Parathyroid adenoma (tissue), 2 donors: Measurements from ENCODE around the gene OR5H6.

Experiments used
- H2AFZ ChIP-seq: fragments of 300-600 bp; sonication (generic); one replicate; pipeline ENCODE4 v1.7.0; 2017; ENCODE audit warnings: antibody characterized with exemption, mild to moderate bottlenecking
- H3K27ac ChIP-seq: fragments of 300-600 bp; sonication (generic); one replicate; pipeline ENCODE4 v1.7.0; 2017
- H3K27me3 ChIP-seq: fragments of 300-600 bp; sonication (generic); one replicate; pipeline ENCODE4 v1.7.0; 2017; ENCODE audit warnings: low read length; ENCODE audit not compliant: control insufficient read depth, insufficient read depth
- H3K36me3 ChIP-seq: fragments of 300-600 bp; sonication (generic); one replicate; pipeline ENCODE4 v1.7.0; 2017; ENCODE audit warnings: low read length; ENCODE audit not compliant: control insufficient read depth, insufficient read depth
- H3K4me1 ChIP-seq: fragments of 300-600 bp; sonication (generic); one replicate; pipeline ENCODE4 v1.7.0; 2017; ENCODE audit warnings: control low read depth
- H3K4me2 ChIP-seq: fragments of 300-600 bp; sonication (generic); one replicate; pipeline ENCODE4 v1.7.0; 2017; ENCODE audit warnings: low read length
- H3K4me3 ChIP-seq: fragments of 300-600 bp; sonication (generic); one replicate; pipeline ENCODE4 v1.7.0; 2017; ENCODE audit warnings: low read depth, low read length
- H3K79me2 ChIP-seq: fragments of 300-600 bp; sonication (generic); one replicate; pipeline ENCODE4 v1.7.0; 2017; ENCODE audit warnings: control low read depth
- H3K9ac ChIP-seq: fragments of 300-600 bp; sonication (generic); one replicate; pipeline ENCODE4 v1.7.0; 2017; ENCODE audit warnings: mild to moderate bottlenecking
- H3K9me3 ChIP-seq: fragments of 300-600 bp; sonication (generic); one replicate; pipeline ENCODE4 v1.7.0; 2017; ENCODE audit warnings: low read length; ENCODE audit not compliant: control insufficient read depth
- CTCF ChIP-seq: fragments of 300-600 bp; sonication (generic); IDR thresholded peaks from one replicate; pipeline ENCODE4 v1.7.0; 2017; ENCODE audit warnings: antibody characterized with exemption, mild to moderate bottlenecking
- donor health status: primary hyperparathyroidism.

The OR5H6 gene

GRCh38 chr3:98282205-98282604 is 18.2 kb downstream of the OR5H6 start, which contains the start of gene OR5H2:
OR5H2 (plus strand) TSS chr3:98282505; CDS start chr3:98282903, 398 bp downstream.
- H3K4me3 ChIP-seq: no peak within 1 kb of the TSS
- no peak within 1 kb of the TSS for H3K9ac ChIP-seq
- H3K4me2 ChIP-seq: no peak within 1 kb of the TSS
- no peaks in the 10 kb centered on the region for H3K36me3 ChIP-seq
- no peak for TF ChIP-seq CTCF
- no peaks in the 10 kb centered on the region for H3K27me3 ChIP-seq
- H3K27ac ChIP-seq: no peak within 1 kb of the TSS
- H3K9me3 ChIP-seq: no peaks in the 10 kb centered on the region
- no peaks in the 10 kb centered on the region for H3K79me2 ChIP-seq
- no peaks in the 10 kb centered on the region for H3K4me1 ChIP-seq
- no peak within 1 kb of the TSS for H2AFZ ChIP-seq

- TF ChIP-seq CTCF: no peak
- Histone ChIP-seq H3K4me2 (no peak overlapping the region), H3K27me3 (no peaks in the 10 kb centered on the region), H3K36me3 (no peaks in the 10 kb centered on the region), H3K4me3 (no peak overlapping the region), H3K27ac (no peak overlapping the region), H3K9ac (no peak overlapping the region), H3K9me3 (no peaks in the 10 kb centered on the region), H3K4me1 (no peaks in the 10 kb centered on the region), H2AFZ (no peak overlapping the region), H3K79me2 (no peaks in the 10 kb centered on the region)
These were observed 26.9 kb downstream of the OR5H6 start for GRCh38 chr3:98290916-98291315.

GRCh38 chr3:98291332-98291957 is 27.4 kb downstream of the OR5H6 start:
- Histone ChIP-seq H3K36me3 (no peaks in the 10 kb centered on the region), H2AFZ (no peak overlapping the region), H3K9me3 (no peaks in the 10 kb centered on the region), H3K27ac (no peak overlapping the region), H3K4me1 (no peaks in the 10 kb centered on the region), H3K27me3 (no peaks in the 10 kb centered on the region), H3K9ac (no peak overlapping the region), H3K4me2 (no peak overlapping the region), H3K4me3 (no peak overlapping the region), H3K79me2 (no peaks in the 10 kb centered on the region)
- no peak for TF ChIP-seq CTCF
